Gastroesophageal sphincter (tissue), 3 donors: ENCODE measurements around the gene TP73.
"Not testable (repeated sequence)": the region's sequence is repeated elsewhere in the genome, so short reads cannot be mapped to it uniquely, and the experiment has no call there.

ENCODE experiments used
- CTCF ChIP-seq, 4 experiments: fragments of 200-600 bp in 2 of 4; fragments of 450-650 bp in 2 of 4; sonication (generic) in 1 of 4; IDR thresholded peaks; one replicate each; pipeline ENCODE4 v1.5.1; 2017 to 2019; ENCODE audit warnings: antibody characterized with exemption in 4 of 4, mild to moderate bottlenecking in 2 of 4, moderate library complexity in 2 of 4
- POLR2AphosphoS5 ChIP-seq: sonication (generic); formaldehyde crosslinking; IDR thresholded peaks from one replicate; pipeline ENCODE4 v1.6.1; 2017; ENCODE audit warnings: antibody characterized with exemption

GRCh38 chr1:3748316-3748900 lies 96.1 kb downstream of the TP73 start:
- TF ChIP-seq POLR2AphosphoS5; CTCF (IDR thresholded peaks at IDR 0.05): not testable (repeated sequence)
